ENCODE results near the gene TP53I11.

TP53I11 gene

GRCh38 chr11:44939673-44940395 is 10.8 kb downstream of the TP53I11 start:
- DNase-seq (ENCODE audit: low spot score), result no peak

DNA sequence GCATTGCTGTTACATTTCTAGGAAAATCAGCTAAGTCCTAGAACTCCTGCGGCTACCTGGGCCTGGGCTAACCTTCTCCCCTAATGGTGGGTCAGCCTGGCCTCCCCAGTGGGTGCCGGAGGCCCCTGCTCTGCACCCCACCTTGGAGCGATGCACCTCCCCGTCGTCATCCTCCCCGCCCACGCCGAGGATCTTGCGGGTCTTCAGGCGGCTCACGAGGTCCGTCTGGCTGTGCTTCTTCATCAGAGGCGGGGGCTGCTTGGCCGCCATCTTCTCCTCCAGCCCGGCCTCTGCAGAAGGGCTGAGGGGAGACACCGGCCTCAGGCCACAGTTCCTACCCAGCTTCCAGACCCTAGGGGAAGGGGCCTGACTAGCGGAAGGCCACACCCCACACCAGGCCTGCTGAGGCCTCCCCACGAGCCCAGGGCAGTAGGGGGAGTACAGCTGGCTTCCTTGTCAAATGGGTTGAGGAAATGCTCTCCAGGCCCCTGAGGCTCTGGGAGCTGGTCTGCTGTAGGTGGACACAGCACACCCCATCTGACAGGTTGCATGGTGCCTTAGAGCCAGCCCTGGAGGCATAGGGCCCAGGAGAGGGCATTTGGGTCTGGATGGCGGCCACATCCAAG is 12.5 kb downstream of the TP53I11 start:
- no peak for DNase-seq (ENCODE audit: low spot score)

DNA sequence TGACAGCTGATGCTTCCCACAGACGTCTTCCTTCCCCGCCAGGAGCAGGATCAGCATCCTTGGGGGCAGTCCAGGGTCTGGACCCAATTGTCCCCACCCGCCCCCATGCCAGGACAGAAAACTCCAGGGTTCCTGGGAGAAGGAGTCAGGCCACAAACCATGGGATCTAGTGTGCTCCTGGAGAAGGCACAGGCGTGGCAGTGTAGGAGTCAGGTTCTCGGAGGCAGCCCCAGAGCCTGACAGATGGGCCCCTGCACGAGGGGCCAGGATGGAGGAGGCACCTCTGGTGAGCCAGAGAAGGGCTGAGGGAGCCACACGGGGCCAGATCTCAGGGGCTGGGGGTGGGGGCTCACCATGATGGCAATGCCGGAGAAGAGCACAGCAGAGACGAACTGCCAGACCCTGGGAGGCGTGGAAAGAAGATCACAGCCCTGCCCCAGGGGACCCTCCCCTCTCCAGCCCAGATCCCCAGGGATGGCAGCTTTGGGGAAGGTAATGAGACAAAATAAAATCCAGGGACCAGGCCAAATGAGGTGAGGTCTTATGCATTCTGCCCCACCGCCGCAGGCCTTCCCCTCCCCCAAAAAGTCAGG is 13.6 kb downstream of the TP53I11 start:
- no peak for DNase-seq (ENCODE audit: low spot score)

GRCh38 chr11:44936525-44936924 is 14.2 kb downstream of the TP53I11 start:
- DNase-seq (ENCODE audit: low spot score), result peak; percentile 81

DNA sequence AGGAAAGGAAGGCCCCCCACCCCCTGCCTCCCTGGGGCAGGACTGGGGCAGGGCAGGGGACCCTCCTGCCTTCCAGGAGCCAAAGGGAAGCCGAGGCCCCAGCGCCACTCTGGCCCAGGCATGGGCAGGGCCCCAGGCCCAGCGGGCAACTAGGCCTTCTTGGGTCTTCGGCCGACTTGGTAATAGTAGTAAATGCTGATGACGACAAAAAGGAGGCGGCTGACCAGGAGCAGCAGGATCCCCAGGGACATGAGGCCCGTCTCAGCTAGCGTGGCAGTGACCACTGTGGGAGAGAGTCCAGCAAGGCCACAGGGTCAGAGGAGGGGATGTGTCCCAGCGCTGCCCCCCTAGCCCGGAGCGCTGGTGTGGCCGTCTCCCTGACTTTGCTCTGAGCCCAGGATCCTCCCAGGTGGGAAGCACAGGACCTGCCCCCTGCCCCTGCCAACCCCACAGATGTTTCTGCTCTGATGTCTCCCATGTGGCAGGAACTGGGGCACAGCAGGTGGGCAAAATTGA is 15.9 kb downstream of the TP53I11 start:
- DNase-seq (ENCODE audit: low spot score), result no peak

- no peak for DNase-seq (ENCODE audit: low spot score)
These were observed 16.6 kb downstream of the TP53I11 start for GRCh38 chr11:44934110-44934509.

- DNase-seq (ENCODE audit: low spot score), result no peak
These were observed 19.2 kb downstream of the TP53I11 start for GRCh38 chr11:44931466-44931865.

- DNase-seq (ENCODE audit: low spot score), result no peak
These were observed 19.9 kb downstream of the TP53I11 start for GRCh38 chr11:44930588-44931302.

GRCh38 chr11:44928816-44929215 is 21.9 kb downstream of the TP53I11 start:
- no peak for DNase-seq (ENCODE audit: low spot score)

GRCh38 chr11:44928144-44928543 is 22.5 kb downstream of the TP53I11 start:
- no peak for DNase-seq (ENCODE audit: low spot score)

DNA sequence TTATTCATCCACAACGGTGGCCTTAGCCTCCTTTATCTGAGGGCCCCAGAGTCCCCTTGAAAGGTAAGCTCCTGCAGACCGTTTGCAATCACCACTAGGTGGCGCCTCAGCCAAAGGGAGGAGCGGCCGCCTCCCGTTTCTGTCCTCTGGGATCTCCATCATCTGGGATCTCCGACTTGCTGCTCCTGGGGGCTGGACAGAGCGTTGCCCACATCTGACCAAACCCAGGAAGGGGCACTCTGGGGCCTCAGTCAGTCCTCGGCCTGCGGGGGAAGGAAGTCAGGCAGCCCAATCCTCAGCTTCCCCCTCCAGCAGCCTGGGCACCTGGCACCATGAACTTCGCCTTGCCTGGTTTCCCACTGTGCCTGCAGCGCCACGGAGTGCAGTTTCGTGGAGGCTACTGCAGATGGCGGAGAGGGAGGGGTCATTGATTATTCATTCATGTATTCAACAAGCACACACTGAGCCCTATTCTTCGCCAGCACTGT is 23.5 kb downstream of the TP53I11 start:
- DNase-seq (ENCODE audit: low spot score), result peak; percentile 95

GRCh38 chr11:44926036-44926435 is 24.6 kb downstream of the TP53I11 start:
- no peak for DNase-seq (ENCODE audit: low spot score)

GRCh38 chr11:44923806-44924205 is 26.9 kb downstream of the TP53I11 start:
- DNase-seq (ENCODE audit: low spot score), result no peak

- DNase-seq (ENCODE audit: low spot score), result no peak
These were observed 27.6 kb downstream of the TP53I11 start for GRCh38 chr11:44923115-44923514.

GRCh38 chr11:44920451-44920850 is 30.2 kb downstream of the TP53I11 start:
- no peak for DNase-seq (ENCODE audit: low spot score)

DNA sequence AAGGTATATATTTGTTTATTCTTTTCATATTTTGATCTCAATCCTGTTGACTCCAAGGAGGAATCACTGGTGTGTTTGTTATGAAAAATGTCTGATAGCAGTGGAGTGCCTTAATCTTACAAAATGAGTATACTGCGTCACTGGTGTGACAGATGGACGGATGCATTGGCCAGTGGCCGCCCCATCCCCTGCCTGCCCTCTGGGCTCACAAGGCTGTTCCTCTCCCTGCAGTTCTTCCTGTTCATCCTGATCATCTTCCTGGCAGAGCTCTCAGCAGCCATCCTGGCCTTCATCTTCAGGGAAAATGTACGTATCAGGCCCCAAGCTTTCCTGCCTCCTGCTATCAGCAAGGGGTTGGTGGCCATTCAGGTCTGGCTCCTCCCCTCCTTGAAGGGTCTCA is 32.9 kb downstream of the TP53I11 start:
- DNase-seq (ENCODE audit: low spot score), result no peak

GRCh38 chr11:44916801-44917385 is 33.8 kb downstream of the TP53I11 start:
- DNase-seq (ENCODE audit: low spot score), result no peak

DNA sequence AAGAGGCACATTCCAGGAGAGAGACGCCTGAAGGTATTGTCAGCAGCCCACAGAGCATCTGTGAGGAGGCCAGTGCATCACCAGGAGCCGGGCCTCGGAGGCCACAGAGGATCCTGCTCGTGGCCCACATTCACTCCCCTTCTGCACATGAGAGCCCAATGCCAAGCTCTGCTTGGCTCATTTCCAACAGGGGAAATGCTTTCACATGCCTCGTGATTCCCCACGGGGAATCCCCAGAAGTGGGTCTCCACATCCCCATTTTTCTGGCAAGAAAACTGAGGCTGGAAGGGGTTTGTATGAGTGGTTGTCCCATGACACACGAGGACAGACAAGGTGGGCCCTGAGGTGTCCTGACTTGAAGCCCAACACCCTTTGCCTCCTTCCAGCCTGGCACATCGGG is 34.4 kb downstream of the TP53I11 start:
- DNase-seq (ENCODE audit: low spot score), result no peak

GRCh38 chr11:44915621-44916020 is 35.1 kb downstream of the TP53I11 start:
- DNase-seq (ENCODE audit: low spot score), result no peak

DNA sequence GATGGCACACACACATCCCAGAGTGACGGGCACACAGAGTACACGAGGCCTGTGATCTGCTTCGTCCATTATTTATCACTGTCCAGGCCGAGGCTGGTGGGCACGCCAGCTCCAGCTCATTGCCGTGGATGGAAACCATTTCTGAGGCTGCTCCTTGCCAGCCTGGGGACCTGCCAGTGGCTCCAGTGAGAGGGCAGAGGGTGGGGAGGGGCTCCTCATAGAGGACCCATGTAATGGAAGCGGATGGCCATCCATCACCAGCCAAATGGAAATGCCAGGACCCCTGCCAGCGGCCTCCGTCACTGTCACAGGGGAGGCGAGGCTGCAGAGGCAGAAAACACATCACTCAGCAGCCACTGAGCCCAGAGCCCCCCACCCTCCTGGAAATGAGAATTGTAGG is 35.7 kb downstream of the TP53I11 start:
- DNase-seq (ENCODE audit: low spot score), result no peak

GRCh38 chr11:44914105-44914504 is 36.6 kb downstream of the TP53I11 start:
- DNase-seq (ENCODE audit: low spot score), result no peak

GRCh38 chr11:44913502-44913901 is 37.2 kb downstream of the TP53I11 start:
- DNase-seq (ENCODE audit: low spot score), result no peak
